K562 (cell line): ENCODE results near the gene ACSF2. TPM values are rescaled to one million over a fixed set of nuclear protein-coding genes. Genes with fewer than 3 reads are reported as not detected.

Experiments
- AFF1 ChIP-seq, 2 experiments: fragments of 450-650 bp; IDR thresholded peaks; 2 replicates each; pipeline ENCODE4 v1.6.1; 2018; ENCODE audit warnings: mild to moderate bottlenecking in 2 of 2, low read depth in 1 of 2; ENCODE audit not compliant: partially characterized antibody in 2 of 2
- CTBP1 ChIP-seq: fragments of 450-650 bp; IDR thresholded peaks from 2 replicates; pipeline ENCODE4 v1.6.1; 2016; ENCODE audit warnings: borderline replicate concordance
- EWSR1 ChIP-seq: fragments of 450-650 bp; IDR thresholded peaks from 2 replicates; pipeline ENCODE4 v1.6.1; 2018; ENCODE audit warnings: borderline replicate concordance, mild to moderate bottlenecking, low read depth, moderate library complexity; ENCODE audit not compliant: partially characterized antibody
- LEF1 ChIP-seq: fragments of 450-650 bp; IDR thresholded peaks from 2 replicates; pipeline ENCODE4 v1.6.1; 2016; ENCODE audit warnings: mild to moderate bottlenecking
- MTA1 ChIP-seq: fragments of 450-650 bp; IDR thresholded peaks from 2 replicates; pipeline ENCODE4 v1.6.1; 2017; ENCODE audit warnings: borderline replicate concordance
- NR2C2 ChIP-seq, 2 experiments: fragments of 200-800 bp in 1 of 2; sonication (Bioruptor generic) in 1 of 2; sonication (generic) in 1 of 2; formaldehyde crosslinking in 1 of 2; IDR thresholded peaks; 2 replicates each; pipeline versions ENCODE4 v1.6.1 to v1.8.0; 2016 to 2022; ENCODE audit warnings: mild to moderate bottlenecking in 1 of 2, missing compliant biosample characterization in 1 of 2, missing genetic modification characterization in 1 of 2, missing genetic modification reagents in 1 of 2
- RB1 ChIP-seq: fragments of 450-650 bp; IDR thresholded peaks from 2 replicates; pipeline ENCODE4 v1.6.1; 2017; ENCODE audit warnings: low read depth, mild to moderate bottlenecking
- RBBP5 ChIP-seq: fragments of 200-600 bp; sonication (generic); IDR thresholded peaks from 2 replicates; pipeline ENCODE4 v1.6.1; 2012; ENCODE audit warnings: borderline replicate concordance, mild to moderate bottlenecking, low read length, control low read depth, inconsistent platforms; ENCODE audit not compliant: insufficient read depth, poor library complexity, severe bottlenecking
- RERE ChIP-seq: sonication (generic); formaldehyde crosslinking; IDR thresholded peaks from 2 replicates; pipeline ENCODE4 v1.8.0; 2023; ENCODE audit warnings: missing genetic modification reagents, mild to moderate bottlenecking, borderline replicate concordance
- TAF9B ChIP-seq: fragments of 450-650 bp; IDR thresholded peaks from 2 replicates; pipeline ENCODE4 v1.6.1; 2018; ENCODE audit warnings: mild to moderate bottlenecking; ENCODE audit not compliant: partially characterized antibody
- ZBTB7A ChIP-seq: IDR thresholded peaks from 2 replicates; pipeline ENCODE4 v1.6.1; 2011; ENCODE audit warnings: low read depth, mild to moderate bottlenecking, low read length, moderate library complexity, borderline replicate concordance; ENCODE audit not compliant: control insufficient read depth
- ZNF518B ChIP-seq: fragments of 250-450 bp; sonication (Bioruptor Pico); IDR thresholded peaks from 2 replicates; pipeline ENCODE4 v1.5.0; 2021; ENCODE audit warnings: mild to moderate bottlenecking, moderate library complexity
- polyA plus RNA-seq, 8 experiments: library from polyadenylated mRNA; depleted of rRNA in 4 of 8; stranded (reverse) in 5 of 8; unstranded in 3 of 8; fragments of >200 nt; fragmentation: Nextera tagmentation in 2 of 8; fragmentation: Illumina TruSeq in 1 of 8; extraction: Ambion mirVana in 2 of 8; extraction: Trizol in 1 of 8; gene quantifications; 2 replicates each; pipeline versions ENCODE4 v1.2.1 to v1.2.3, GENCODE V29; 2011 to 2014; ENCODE audit warnings: inconsistent platforms in 1 of 8, missing spikeins in 1 of 8
- total RNA-seq, 7 experiments: library from RNA; depleted of rRNA in 6 of 7; stranded (reverse); fragments of >200 nt in 6 of 7; fragmentation: Illumina TruSeq in 2 of 7; extraction: Trizol in 2 of 7; gene quantifications; 2 replicates each; pipeline versions ENCODE4 v1.2.1 to v1.2.3, GENCODE V29; 2011 to 2021; ENCODE audit warnings: low replicate concordance in 1 of 7

Gene ACSF2
- total and polyA plus RNA-seq, 9 of the 15 experiments (the other 6 are each of a cell fraction or from before 2014, with no cell fraction given) = 0.89 to 6.1 (median 3.5) TPM

DNA sequence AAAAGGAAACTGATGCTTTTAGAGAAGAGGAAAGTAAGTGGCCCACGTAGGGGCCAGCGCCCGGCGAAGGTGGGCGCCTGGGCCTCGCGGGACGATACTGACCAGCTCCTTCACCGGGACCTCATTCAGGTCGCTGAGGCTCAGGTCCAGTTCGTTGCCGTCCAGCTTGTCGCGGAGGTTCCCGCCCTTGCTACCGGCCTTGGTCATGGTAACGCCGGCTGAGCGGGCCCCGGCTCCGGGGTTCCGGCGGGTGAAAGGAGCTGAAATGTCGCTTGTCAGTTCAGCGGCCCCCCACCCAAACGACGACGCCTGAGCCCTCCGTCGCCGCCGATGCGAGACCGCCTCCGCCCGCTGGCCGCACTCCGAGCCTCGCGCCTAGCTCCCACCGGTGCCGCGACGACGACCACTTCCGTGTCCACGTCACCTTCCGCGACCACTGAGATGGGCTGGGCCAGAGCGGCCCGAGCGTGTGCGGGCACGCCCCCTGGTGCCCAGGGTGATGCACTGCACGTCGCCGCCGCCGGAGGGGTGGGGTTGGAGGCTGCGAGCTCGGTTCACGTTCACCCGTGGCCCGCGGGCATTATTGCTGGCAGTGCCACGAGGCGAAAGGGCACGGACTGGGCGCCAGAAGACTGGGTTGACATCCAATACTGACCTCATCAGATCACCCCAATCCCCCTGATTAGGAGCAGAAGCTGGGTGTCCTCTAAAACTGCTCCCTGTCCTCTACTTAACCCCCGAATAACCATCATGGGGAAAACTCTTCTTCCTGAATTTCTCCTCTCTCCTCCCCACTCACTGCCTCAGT lies 28.7 kb upstream of the ACSF2 start, which contains the start of gene LRRC59 (continued):
- no peak for TF ChIP-seq RERE
- peak; percentile 93 for TF ChIP-seq CTBP1
- no peak for TF ChIP-seq EWSR1
- TF ChIP-seq AFF1 (IDR thresholded peaks at IDR 0.05; ENCODE audit: low read depth in 1 of 2, partially characterized antibody in 2 of 2) = no peak
- peak; percentile 97 for TF ChIP-seq RBBP5
- peak; percentile 91 for TF ChIP-seq NR2C2 (CRISPR knock-in tag; IDR thresholded peaks at IDR 0.05)
- peak; percentile 63 for TF ChIP-seq NR2C2 (tag; IDR thresholded peaks at IDR 0.05)
- TF ChIP-seq LEF1 = no peak
- TF ChIP-seq TAF9B = peak; percentile 91
- TF ChIP-seq RB1 = peak; percentile 98
- peak; percentile 40; the same call in 1 of the 2 replicates for TF ChIP-seq MTA1
- peak; percentile 72 for TF ChIP-seq ZBTB7A
- no peak for TF ChIP-seq ZNF518B (CRISPR knock-in tag)
